Neural progenitor cell (in vitro differentiated cells): Measurements from ENCODE around the gene GRIN2A.

ENCODE experiments used
- CTCF ChIP-seq: fragments of 200-600 bp; sonication (generic); IDR thresholded peaks from 2 replicates; pipeline ENCODE4 v1.5.1; 2017; ENCODE audit warnings: antibody characterized with exemption, mild to moderate bottlenecking
- EZH2 ChIP-seq: fragments of 200-600 bp; sonication (generic); IDR thresholded peaks from 2 replicates; pipeline ENCODE4 v1.6.1; 2017; ENCODE audit warnings: antibody characterized with exemption, mild to moderate bottlenecking, moderate library complexity
- EZH2phosphoT487 ChIP-seq: fragments of 200-600 bp; sonication (generic); IDR thresholded peaks from 2 replicates; pipeline ENCODE4 v1.6.1; 2017; ENCODE audit warnings: antibody characterized with exemption

- no peak for TF ChIP-seq CTCF
- no peak for TF ChIP-seq EZH2
- no peak for TF ChIP-seq EZH2phosphoT487
Observed at GRCh38 chr16:9761870-9762269, 420.4 kb downstream of the GRIN2A start.
